ENCODE measurements around the gene TOM1L2. TPM values are rescaled to one million over a fixed set of nuclear protein-coding genes. Genes with fewer than 3 reads are reported as not detected.

The TOM1L2 gene
- total RNA-seq, 2 donors from 2014 or later = 42.2 to 44.2 TPM

DNA sequence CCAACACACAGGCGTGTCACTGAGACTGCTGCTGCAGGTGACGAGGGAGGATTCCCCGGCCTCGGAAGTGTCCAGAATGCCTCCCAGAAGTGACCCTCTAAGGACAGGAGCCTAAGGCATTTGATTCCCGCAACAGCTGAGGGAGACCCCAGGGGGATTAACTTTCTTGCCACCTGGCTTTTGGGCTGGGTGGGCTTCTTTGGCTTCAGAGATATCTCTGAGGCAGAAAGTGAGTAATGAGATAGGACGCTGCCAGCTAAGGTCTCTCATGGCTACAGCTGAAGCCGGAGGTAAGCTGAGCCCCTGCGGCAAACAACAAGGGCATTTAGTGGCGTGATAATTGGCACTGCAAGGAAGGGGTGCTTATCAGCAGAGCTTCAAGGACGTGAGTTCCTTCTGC, 17.4 kb upstream of the TOM1L2 start:
- H3K4me3 Mint-ChIP-seq = no peak overlapping the region
- peaks cover 6% of the 10 kb centered on the region for H3K27me3 Mint-ChIP-seq
- ATAC-seq (no peak), DNase-seq (no peak)
- peaks cover 3% of the 10 kb centered on the region for H3K4me1 Mint-ChIP-seq
- no peak overlapping the region for H3K27ac Mint-ChIP-seq
- no peaks in the 10 kb centered on the region for H3K9me3 ChIP-seq (ENCODE audit: control insufficient read depth, low read length, poor library complexity, severe bottlenecking)
- no peaks in the 10 kb centered on the region for H3K36me3 Mint-ChIP-seq (ENCODE audit: low read depth)

DNA sequence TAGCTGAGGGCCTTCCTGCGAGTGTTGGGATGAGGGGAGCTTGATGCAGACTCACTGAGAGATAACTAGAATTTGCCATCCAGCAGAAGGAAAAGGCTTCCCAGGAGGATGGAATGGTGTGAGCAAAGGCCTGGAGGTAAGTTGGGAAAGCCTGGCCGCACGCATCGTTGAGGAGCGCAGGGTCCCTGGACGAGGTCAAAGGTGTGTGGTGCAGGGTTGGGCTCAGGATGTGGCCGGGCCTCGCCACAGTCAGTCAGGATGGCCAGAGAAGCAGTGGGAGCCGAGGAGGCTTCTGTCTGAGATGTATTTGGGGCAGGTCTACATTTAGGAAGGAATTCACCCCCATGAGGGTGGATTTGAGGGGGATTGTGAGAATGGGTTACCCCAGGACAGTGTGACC, 16.9 kb upstream of the TOM1L2 start:
- no peak for ATAC-seq
- no peak overlapping the region for H3K27ac Mint-ChIP-seq

DNA sequence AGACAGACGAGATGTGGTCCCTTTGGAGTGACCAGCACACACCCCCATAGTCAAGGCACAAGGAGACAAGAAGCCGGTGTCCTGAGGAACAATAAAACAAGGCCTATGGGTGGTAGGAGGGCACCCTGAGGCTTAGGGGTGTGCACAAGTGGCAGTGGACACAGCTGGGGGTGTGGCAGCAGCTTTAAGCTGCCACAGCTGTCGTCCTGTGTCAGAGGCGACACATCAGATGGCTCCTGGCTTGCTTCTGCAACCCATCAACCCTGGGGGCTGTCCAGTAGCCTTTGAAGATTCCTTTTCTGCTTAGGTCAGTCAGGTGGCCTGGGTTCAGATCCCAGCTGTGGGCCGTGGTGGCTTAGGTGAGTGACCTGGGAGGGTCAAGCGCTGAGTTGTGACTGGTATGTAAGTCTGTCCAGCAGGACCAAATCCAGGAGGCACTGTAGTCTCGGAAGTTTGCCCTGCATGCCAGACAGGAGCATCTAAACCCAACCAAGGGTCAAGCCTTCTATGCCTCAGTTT, 16.3 kb upstream of the TOM1L2 start:
- H3K27ac Mint-ChIP-seq = no peak overlapping the region
- no peak for ATAC-seq
- H3K27me3 Mint-ChIP-seq = peaks cover 6% of the 10 kb centered on the region
- no peak for DNase-seq
- no peaks in the 10 kb centered on the region for H3K4me1 Mint-ChIP-seq
- no peak overlapping the region for H3K4me3 Mint-ChIP-seq
- H3K9me3 ChIP-seq (ENCODE audit: control insufficient read depth, low read length, poor library complexity, severe bottlenecking) = no peaks in the 10 kb centered on the region
- H3K36me3 Mint-ChIP-seq (ENCODE audit: low read depth) = no peaks in the 10 kb centered on the region

More for the DNA sequence above, 16.9 kb upstream of the TOM1L2 start:
- no peaks in the 10 kb centered on the region for H3K36me3 Mint-ChIP-seq (ENCODE audit: low read depth)
- no peak for DNase-seq
- no peaks in the 10 kb centered on the region for H3K4me1 Mint-ChIP-seq
- no peaks in the 10 kb centered on the region for H3K9me3 ChIP-seq (ENCODE audit: control insufficient read depth, low read length, poor library complexity, severe bottlenecking)
- no peak overlapping the region for H3K4me3 Mint-ChIP-seq
- peaks cover 6% of the 10 kb centered on the region for H3K27me3 Mint-ChIP-seq

DNA sequence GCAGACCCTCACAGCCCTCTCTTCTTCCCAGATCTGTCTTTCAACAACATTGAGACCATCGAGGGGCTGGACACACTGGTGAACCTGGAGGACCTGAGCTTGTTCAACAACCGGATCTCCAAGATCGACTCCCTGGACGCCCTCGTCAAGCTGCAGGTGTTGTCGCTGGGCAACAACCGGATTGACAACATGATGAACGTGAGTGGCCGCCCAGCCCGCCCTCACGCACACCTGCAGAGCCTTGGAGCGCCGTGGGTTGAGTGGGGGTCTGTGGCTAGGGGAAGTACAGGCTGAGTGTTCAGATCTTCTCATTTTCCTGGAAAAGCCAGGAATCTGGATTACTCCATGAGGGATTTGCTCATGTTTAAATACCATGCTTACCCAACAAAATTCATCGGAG, 15.7 kb upstream of the TOM1L2 start:
- no peak for DNase-seq
- no peak for ATAC-seq
- H3K4me3 Mint-ChIP-seq = no peak overlapping the region
- H3K4me1 Mint-ChIP-seq = no peaks in the 10 kb centered on the region
- H3K36me3 Mint-ChIP-seq (ENCODE audit: low read depth) = no peaks in the 10 kb centered on the region
- H3K9me3 ChIP-seq (ENCODE audit: control insufficient read depth, low read length, poor library complexity, severe bottlenecking) = no peaks in the 10 kb centered on the region
- H3K27ac Mint-ChIP-seq = no peak overlapping the region
- peaks cover 6% of the 10 kb centered on the region for H3K27me3 Mint-ChIP-seq

DNA sequence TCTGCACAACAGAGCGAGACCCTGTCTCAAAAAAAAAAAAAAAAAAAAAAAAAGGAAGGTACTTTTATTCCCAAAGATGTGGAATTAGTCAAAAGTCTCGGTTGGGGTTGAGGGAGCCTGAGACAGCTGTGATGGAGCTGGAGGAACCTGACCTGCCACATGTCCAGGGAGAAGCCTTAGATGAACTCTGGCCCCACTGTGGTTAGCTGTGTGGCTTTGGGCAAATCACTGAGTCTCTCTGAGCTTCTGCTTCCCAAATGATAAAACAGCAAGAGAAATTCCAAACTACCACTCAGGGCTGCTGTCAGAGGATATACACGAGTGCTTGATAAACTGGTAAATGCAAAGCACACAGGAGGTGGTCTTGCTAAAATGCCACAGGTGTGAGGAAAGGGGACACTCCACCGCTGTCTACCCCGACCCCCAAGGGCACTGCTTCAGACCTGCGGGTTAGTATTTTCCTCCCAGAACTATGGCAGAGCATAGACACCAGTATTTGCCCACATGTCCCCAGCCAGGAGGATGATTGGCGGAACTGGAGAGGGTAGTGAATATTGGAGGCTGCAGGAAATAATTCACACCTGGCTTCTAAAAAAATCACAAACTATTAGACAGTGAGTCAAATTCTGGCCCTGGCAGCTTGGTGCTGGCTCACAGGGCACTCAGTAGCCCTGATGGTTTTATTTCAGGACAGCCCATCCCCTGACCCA, 15.1 kb upstream of the TOM1L2 start:
- Mint-ChIP-seq H3K36me3 (ENCODE audit: low read depth) (no peaks in the 10 kb centered on the region), H3K4me3 (no peak overlapping the region), H3K4me1 (no peaks in the 10 kb centered on the region), H3K27ac (no peak overlapping the region), H3K27me3 (peaks cover 6% of the 10 kb centered on the region)
- ATAC-seq = no peak
- DNase-seq = no peak
- H3K9me3 ChIP-seq (ENCODE audit: control insufficient read depth, low read length, poor library complexity, severe bottlenecking) = no peaks in the 10 kb centered on the region

DNA sequence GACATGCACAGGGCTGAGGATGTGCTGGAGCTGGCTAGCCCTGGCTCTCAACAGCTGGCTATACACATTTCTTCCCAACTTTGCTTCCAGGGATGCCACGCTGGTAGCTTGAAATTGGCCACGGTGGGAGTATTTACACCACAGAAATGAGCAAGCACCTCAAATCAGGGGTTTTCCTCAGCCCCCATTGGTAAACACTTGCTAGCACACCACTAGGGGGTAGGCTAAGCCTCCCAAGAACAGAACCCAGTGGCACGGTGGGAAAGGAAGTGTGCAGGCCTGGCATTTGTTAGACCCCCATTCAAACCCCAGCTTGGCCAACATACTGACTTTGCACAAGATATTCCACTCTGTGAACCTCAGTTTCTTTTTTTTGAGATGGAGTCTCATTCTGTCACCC, 13.4 kb upstream of the TOM1L2 start:
- DNase-seq (no peak), ATAC-seq (no peak)
- no peak overlapping the region for H3K4me3 Mint-ChIP-seq
- H3K27me3 Mint-ChIP-seq = peaks cover 6% of the 10 kb centered on the region
- H3K36me3 Mint-ChIP-seq (ENCODE audit: low read depth) = no peaks in the 10 kb centered on the region
- no peak overlapping the region for H3K27ac Mint-ChIP-seq
- no peaks in the 10 kb centered on the region for H3K9me3 ChIP-seq (ENCODE audit: control insufficient read depth, low read length, poor library complexity, severe bottlenecking)
- H3K4me1 Mint-ChIP-seq = no peaks in the 10 kb centered on the region

DNA sequence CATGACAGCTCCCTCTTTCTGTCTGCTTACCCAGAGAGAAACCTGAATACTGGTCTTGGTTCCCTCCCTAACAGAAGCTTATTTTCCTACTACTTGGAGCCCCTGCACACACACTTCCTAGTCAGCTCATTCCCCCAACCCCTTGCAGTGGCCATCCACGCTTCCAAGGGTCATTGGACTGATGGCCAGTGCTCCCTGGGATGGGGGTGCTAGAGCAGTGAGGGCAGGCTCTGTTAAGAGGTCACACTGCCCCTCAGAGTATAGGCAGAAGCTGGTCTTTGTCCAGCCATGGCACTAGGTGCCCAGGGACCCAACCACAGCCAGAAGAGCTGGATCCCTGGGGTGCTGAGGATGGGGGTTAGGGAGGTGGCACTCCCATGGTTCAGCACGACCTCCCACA, 13.0 kb upstream of the TOM1L2 start:
- no peaks in the 10 kb centered on the region for H3K36me3 Mint-ChIP-seq (ENCODE audit: low read depth)
- no peak for ATAC-seq
- no peak overlapping the region for H3K27ac Mint-ChIP-seq

DNA sequence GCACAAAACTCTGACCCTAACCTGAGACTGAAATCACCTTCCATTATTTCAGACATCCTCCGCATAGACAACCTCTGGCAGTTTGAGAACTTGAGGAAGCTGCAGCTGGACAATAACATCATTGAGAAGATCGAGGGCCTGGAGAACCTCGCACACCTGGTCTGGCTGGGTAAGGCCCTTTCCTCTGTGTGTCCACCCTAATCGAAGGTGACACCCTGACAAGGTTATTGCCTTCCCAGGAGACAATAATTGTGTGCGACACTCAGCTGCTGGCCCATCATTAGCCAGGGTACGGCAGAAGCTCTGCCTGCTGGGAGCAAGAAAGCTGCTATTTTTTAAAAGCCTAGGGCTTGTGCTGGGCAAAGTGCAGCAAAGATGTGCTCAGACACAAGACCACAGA, 11.6 kb upstream of the TOM1L2 start:
- Mint-ChIP-seq H3K27me3 (peaks cover 1% of the 10 kb centered on the region), H3K27ac (no peak overlapping the region), H3K4me3 (no peak overlapping the region), H3K36me3 (ENCODE audit: low read depth) (no peaks in the 10 kb centered on the region), H3K4me1 (no peaks in the 10 kb centered on the region)
- H3K9me3 ChIP-seq (ENCODE audit: control insufficient read depth, low read length, poor library complexity, severe bottlenecking) = no peaks in the 10 kb centered on the region
- ATAC-seq (no peak), DNase-seq (no peak)

More for the DNA sequence above, 13.0 kb upstream of the TOM1L2 start:
- no peaks in the 10 kb centered on the region for H3K9me3 ChIP-seq (ENCODE audit: control insufficient read depth, low read length, poor library complexity, severe bottlenecking)
- Mint-ChIP-seq H3K27me3 (peaks cover 6% of the 10 kb centered on the region), H3K4me3 (no peak overlapping the region), H3K4me1 (no peaks in the 10 kb centered on the region)
- no peak for DNase-seq

DNA sequence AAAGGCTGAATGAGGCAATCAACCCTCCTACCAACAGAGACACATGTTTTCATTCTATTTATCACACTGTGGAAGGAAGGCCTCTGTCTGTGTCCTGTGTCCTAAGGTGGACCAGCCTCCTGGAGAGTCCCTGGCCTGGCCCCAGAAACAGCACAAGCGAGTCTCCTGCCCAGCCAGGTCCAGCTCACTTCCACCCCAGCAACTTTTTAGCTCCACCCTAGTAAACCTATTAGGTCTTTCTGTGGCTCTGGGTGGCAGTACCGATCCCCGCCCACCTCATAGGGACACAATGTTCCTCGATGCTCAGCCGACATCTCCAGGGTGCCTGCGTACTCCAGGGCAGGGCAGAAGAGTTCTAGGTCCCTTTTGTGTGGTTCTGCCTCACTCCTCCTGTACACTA, 11.2 kb upstream of the TOM1L2 start:
- no peak for ATAC-seq
- H3K36me3 Mint-ChIP-seq (ENCODE audit: low read depth) = no peaks in the 10 kb centered on the region
- H3K4me3 Mint-ChIP-seq = no peak overlapping the region
- no peak for DNase-seq
- H3K27me3 Mint-ChIP-seq = no peaks in the 10 kb centered on the region
- no peaks in the 10 kb centered on the region for H3K9me3 ChIP-seq (ENCODE audit: control insufficient read depth, low read length, poor library complexity, severe bottlenecking)
- H3K4me1 Mint-ChIP-seq = no peaks in the 10 kb centered on the region
- no peak overlapping the region for H3K27ac Mint-ChIP-seq

DNA sequence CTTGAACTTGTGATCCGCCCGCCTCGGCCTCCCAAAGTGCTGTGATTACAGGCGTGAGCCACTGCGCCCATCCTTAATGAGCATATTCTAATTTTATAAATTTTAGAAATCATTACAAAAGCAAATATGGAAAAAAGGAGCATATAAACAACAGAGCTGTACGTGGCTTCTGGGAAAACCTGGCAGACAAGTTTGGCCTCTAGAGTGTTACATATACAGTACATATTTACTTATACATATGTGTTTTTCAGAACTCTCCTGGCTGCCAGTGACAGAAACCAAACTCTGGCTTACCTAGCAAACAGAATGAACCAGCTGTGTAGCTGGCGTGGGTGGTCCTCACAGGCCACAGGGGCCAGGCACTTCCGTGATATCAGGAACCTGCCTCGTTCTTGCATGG, 10.6 kb upstream of the TOM1L2 start:
- Mint-ChIP-seq H3K4me3 (no peak overlapping the region), H3K27ac (no peak overlapping the region), H3K4me1 (peaks cover 3% of the 10 kb centered on the region), H3K27me3 (no peaks in the 10 kb centered on the region), H3K36me3 (ENCODE audit: low read depth) (no peaks in the 10 kb centered on the region)
- H3K9me3 ChIP-seq (ENCODE audit: control insufficient read depth, low read length, poor library complexity, severe bottlenecking) = no peaks in the 10 kb centered on the region
- ATAC-seq (no peak), DNase-seq (no peak)

DNA sequence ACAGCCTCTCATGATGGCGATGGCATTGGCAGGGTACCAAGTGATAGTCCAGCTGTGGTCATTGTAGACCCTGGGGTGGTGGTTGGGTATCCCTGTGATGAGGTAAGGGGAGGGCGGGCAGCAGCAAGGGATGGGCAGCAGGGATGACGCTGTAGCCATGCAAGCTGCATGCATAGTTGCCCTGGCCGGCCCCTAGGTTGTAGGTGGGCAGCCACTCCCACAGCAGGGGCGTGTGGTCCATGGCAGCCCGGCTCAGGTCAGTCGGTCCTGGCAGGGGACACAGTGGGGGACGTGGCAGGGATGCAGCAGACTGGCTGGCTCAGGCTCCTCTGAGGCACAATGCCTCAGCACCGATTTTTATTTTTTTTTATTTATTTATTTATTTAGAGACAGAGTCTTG, 9.1 kb upstream of the TOM1L2 start:
- Mint-ChIP-seq H3K27ac (no peak overlapping the region), H3K27me3 (no peaks in the 10 kb centered on the region), H3K4me1 (peaks cover 3% of the 10 kb centered on the region), H3K4me3 (no peak overlapping the region), H3K36me3 (ENCODE audit: low read depth) (no peaks in the 10 kb centered on the region)
- H3K9me3 ChIP-seq (ENCODE audit: control insufficient read depth, low read length, poor library complexity, severe bottlenecking) = no peaks in the 10 kb centered on the region
- ATAC-seq (no peak), DNase-seq (no peak)

DNA sequence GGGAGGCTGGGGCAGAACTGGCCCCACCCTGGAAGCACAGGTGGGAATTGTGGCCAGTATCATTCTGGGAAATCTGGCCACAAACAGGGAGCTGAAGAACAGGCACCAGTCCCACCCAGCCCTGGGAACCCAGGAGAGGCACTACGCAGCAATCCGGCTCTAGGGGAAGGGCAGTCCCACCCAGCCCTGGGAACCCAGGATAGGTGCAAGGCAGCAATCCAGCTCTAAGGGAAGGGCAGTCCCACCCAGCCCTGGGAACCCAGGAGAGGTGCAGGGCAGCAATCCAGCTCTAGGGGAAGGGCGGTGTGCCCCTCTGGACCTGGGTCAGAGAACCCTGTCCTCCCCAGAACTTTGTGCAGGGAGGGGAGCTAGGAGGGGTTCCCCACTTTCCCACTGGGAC, 7.6 kb upstream of the TOM1L2 start:
- Mint-ChIP-seq H3K36me3 (ENCODE audit: low read depth) (no peaks in the 10 kb centered on the region), H3K4me1 (peaks cover 8% of the 10 kb centered on the region), H3K27ac (no peak overlapping the region), H3K4me3 (no peak overlapping the region), H3K27me3 (no peaks in the 10 kb centered on the region)
- DNase-seq (no peak), ATAC-seq (no peak)
- H3K9me3 ChIP-seq (ENCODE audit: control insufficient read depth, low read length, poor library complexity, severe bottlenecking) = no peaks in the 10 kb centered on the region

DNA sequence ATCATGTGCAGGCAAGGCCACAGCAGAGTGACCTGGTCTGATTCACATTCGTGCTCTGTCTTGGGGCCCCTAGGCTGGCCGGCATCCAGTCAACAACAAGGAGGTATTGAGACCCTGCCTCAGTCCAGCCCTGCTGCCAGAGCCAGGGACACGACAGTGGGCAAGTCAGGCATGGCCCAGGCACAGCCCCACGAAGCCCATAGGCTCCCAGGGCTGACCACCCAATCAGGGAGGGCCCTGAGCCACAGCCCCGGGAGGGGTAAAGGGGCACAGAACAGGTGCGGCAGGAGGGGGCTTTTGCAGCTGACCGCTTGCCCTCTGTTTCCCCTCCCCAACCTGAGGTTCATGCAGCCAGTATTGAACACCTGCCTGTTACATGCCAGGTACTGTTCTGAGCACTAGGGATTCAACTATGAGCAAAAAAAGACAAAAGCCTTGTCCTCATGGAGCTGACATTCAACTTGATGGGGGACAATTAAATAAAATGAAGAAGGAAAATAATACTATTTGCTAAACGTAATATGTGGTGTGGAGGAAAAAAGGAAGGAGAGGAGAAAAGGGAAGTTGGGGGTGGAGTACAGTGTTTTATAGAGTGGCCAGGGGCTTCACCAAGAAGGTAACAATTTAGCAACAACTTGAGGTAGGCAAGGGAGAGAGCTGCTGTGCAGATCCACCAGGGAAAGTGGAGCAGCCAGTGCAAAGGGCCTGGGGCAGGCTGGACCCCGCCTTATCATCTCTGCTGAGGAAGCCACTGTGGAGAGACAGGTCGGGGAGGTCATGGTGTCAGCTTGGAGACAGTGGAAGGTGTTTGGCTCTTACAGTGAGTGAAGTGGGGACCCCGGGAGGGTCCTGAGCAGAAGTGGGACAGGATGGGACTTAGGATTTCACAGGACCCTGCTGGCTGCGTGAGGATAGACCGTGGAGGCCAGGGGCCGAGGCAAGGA, 6.6 kb upstream of the TOM1L2 start:
- H3K4me3 Mint-ChIP-seq = no peak overlapping the region
- peaks cover 11% of the 10 kb centered on the region for H3K4me1 Mint-ChIP-seq
- DNase-seq = no peak
- H3K27ac Mint-ChIP-seq = no peak overlapping the region
- H3K27me3 Mint-ChIP-seq = no peaks in the 10 kb centered on the region
- no peaks in the 10 kb centered on the region for H3K36me3 Mint-ChIP-seq (ENCODE audit: low read depth)
- no peak for ATAC-seq
- H3K9me3 ChIP-seq (ENCODE audit: control insufficient read depth, low read length, poor library complexity, severe bottlenecking) = no peaks in the 10 kb centered on the region

All from T-helper 17 cell (primary cell).